ENCODE data around the gene FPR3. TPM values are rescaled to one million over a fixed set of nuclear protein-coding genes. Genes with fewer than 3 reads are reported as not detected.

Gene FPR3
- not detected in 2 replicates for total RNA-seq

DNA sequence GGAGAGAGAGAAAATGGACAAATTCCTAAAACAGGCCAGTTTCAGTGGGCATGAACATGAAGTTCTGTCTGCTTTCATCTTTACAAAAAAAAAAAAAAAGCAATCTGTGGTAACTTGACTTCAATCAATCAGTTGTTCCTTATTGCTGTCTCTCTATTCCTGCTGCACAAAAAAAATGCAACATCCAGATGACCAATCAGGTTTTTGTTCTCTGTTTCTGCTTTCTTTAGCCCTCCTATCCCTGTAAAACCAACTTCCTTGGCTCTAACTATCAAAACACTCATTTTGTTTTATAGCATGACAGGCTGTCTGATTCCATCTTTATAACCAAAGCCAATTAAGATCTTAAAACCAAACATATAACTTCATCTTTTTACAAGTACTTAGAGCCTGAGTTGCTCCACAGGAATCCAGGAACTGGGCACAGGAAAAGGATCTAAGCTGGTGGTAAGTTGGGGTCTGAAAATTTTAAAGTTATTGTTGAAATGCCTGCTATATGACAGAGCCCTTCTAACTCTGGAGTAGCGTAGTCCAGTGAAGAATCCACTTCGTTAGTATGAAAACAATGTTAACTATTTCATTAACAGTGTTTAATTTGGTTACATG is at the start of gene FPR3:
Gene FPR3 (plus strand): TSS at position 273 of the 606 bp plus-strand sequence. CDS start 28,592 bp downstream, outside the sequence.

DNA sequence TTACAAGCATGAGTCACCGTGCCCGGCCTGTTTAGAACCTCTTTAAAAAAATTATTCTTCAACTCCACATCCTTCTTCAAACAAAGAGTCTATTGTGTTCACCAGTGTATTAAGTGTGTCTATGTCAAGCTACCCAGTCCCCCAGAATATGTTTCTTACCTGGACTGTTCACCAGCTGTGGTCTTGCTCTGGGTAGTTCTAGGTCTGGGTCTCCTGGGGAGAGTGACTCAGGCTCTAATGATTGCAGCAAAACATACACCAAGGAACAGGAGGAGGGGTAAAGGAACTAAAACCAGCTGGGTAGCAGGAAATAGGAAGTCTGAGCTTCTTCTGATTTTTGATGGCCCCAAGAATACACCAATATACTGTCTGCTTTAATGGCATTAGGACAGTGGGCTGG is 43.3 kb upstream of the FPR3 start, which contains the start of gene FPR1:
Gene FPR1 (minus strand): TSS at position 224 of the 400 bp plus-strand sequence. CDS start 4,884 bp downstream, outside the sequence.

DNA sequence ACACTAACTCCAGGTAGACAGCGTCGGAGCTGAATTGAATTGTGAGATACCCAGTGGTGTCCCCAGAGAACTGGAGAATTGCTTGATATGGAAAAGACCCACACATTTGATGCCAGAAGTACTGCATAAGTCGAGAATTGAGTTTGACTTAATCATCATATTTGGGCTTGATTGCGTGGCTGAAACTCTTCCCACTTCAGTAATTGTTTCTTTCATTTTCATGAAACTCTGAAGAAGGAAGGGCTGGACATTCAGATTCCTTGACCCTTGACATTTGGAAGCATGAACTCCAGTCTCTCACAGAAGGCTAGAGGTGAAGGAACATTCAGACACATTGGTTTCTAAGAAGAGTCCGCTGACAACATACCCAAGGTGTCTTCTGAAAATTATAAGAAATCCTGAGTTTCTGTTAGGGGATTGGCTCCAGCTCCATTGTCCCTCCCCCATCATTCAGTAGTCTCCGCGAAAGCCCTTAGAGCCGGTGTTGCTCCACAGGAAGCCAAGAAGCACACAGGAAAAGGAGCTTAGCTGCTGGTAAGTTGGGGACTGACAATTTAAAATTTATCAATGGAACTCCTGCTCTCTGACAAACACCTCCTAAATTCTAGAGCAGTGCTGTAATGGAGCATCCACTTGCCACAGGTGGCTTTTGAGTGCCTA is 34.1 kb upstream of the FPR3 start, which contains the start of gene FPR2:
Gene FPR2 (plus strand): TSS at position 484 of the 660 bp plus-strand sequence. CDS start 7,479 bp downstream, outside the sequence.

Other genes with a start within 250 kb of the FPR3 start
- gene ZNF175, start 223.9 kb upstream of the FPR3 start, total RNA-seq, result 3.0 and 3.1 TPM in 2 replicates
- not detected in 2 replicates for gene SIGLEC5, start 164.8 kb upstream of the FPR3 start, total RNA-seq
- not detected in 2 replicates for gene SIGLEC14, start 148.3 kb upstream of the FPR3 start, total RNA-seq
- gene SPACA6, start 101.8 kb upstream of the FPR3 start, total RNA-seq, result 10.6 and 12.3 TPM in 2 replicates
- 0.09 TPM in 1 of 2 replicates, not detected in the other for gene HAS1, start 71.2 kb upstream of the FPR3 start, total RNA-seq
- gene FPR1, start 43.3 kb upstream of the FPR3 start, total RNA-seq, result 0.09 TPM in 1 of 2 replicates, not detected in the other
- under 0.01 TPM in 1 of 2 replicates, not detected in the other for gene FPR2, start 34.0 kb upstream of the FPR3 start, total RNA-seq
- gene ZNF577, start 92.8 kb downstream of the FPR3 start, total RNA-seq, result 7.6 and 7.9 TPM in 2 replicates
- gene ZNF649, start 109.9 kb downstream of the FPR3 start, total RNA-seq, result 3.8 and 4.3 TPM in 2 replicates
- gene ZNF613, start 132.3 kb downstream of the FPR3 start, total RNA-seq, result 6.6 and 10.2 TPM in 2 replicates
- gene ZNF350, start 191.7 kb downstream of the FPR3 start, total RNA-seq, result 12.5 and 13.1 TPM in 2 replicates
- 10.6 and 16.7 TPM in 2 replicates for gene ZNF615, start 213.1 kb downstream of the FPR3 start, total RNA-seq
- gene ZNF614, start 233.2 kb downstream of the FPR3 start, total RNA-seq, result 4.8 and 7.1 TPM in 2 replicates

All from bronchial smooth muscle cell (primary cell).